Cardiac atrium fibroblast (primary cell): ENCODE data around the gene YBEY. TPM values are rescaled to one million over a fixed set of nuclear protein-coding genes. Genes with fewer than 3 reads are reported as not detected.

Experiments used
- total RNA-seq: library from RNA; depleted of rRNA; stranded (reverse); fragments of >200 nt; gene quantifications from 2 replicates; pipeline ENCODE4 v1.2.3, GENCODE V29; 2015

Gene YBEY, protein sequence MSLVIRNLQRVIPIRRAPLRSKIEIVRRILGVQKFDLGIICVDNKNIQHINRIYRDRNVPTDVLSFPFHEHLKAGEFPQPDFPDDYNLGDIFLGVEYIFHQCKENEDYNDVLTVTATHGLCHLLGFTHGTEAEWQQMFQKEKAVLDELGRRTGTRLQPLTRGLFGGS
- 24.9 and 31.1 TPM in 2 replicates for total RNA-seq

DNA sequence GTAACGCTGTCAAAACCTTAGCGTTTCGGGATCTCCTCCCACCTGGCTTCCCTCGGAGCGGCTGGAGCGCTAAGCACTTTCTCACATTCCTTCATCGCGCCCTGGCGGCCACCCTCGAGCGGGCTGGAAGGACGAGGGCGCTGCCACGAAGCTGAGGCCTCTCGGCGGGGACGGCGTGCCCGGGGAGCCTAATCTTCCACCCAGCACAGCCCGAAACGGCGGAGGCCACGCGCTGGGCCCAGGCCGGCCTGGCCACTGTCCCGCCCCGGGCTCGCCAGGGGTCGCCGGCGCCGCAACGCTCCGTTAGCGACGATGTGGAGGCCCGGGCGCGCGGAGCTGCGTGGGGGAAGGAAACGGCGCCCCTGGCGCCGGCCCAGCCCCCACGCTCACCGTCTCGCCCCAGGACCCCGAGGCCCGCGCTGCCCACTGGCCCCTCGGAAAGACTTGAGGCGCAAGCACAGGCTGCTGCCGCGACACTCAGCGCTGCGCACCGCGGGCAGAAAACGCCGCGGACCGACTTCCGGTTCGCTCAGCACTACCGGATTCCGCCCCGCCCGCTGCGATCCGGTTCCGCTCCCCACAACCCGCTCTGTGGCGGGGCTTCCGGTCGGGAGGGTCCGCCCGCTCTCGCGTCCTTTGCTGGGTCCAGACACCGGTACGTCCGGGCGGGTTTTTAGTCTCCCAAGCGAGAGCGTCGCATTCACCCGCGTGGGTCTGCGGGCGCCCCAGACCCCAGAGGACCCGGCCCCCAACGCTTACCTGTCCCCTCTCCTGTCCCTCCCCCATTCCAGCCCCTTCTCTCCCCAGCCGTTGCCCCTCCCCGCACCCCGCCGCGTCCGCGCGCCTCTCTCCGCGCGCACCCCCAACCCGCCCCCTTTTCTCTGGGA is at the start of gene YBEY:
Gene YBEY (plus strand): TSS at position 582 of the 887 bp plus-strand sequence. CDS start 572 bp downstream, outside the sequence.

DNA sequence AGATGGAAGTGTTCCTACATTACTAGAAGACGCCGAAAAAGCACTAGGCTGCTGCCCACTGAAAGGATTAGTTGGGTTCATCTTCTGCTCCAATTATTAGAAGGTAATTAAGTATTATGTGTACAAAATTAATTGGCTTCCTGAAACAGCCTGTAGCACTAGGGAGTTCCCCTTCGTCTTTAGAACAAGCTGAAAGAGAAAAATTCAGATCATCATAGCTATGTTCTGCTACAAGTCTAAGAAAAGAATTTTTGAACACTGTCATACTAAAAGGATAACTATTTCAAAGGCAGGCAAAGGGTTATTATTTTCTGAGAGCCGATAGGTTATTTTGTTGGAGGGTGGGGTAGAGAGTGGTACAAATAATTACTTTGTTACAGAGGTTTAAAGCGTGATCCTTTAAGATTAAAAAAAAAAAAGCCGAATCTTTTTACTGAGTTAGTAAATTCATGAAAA is 908 bp upstream of the YBEY start, which contains the start of gene MCM3AP:
Gene MCM3AP (minus strand): TSS at position 406 of the 456 bp plus-strand sequence. CDS start 325 bp downstream, at position 81.

DNA sequence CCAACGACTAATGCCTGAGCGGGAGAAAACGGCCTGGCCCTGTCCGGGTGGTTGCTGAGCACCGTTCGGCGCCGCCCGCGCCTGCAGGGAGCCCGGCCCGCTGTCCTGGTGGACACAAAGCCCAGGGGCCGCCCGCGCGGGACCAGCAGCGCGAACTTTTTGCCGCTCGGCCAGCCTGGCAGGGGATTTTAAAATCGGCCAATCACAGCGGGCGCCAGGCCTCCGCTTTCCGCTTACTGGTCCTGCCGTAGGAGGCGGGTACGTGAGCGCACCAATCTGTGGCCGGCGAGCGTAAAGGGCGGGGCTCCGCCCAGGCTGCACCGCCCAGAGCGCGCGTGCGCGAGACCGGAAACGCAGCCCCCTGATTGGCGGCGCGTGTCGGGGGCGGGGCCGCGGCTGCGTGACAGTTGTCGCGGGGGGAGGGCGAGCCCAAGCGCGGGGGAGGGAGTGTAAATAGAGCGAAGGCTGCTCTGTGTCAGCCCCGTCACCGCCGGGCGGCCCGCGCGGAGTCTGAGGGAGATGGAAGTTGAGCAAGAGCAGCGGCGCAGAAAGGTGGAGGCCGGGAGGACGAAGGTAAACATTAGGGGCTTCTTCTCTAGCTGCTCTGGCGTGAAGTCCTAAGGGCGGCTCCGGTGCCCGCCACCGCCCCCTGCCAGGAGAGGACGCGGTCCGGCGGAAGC is 37.7 kb downstream of the YBEY start, which contains the start of the genes C21orf58 and PCNT:
Gene C21orf58 (minus strand): TSS at position 161 of the 680 bp plus-strand sequence. CDS start 1,132 bp downstream, outside the sequence.
Gene PCNT (plus strand): TSS at position 447 of the 680 bp plus-strand sequence. CDS start 73 bp downstream, at position 520.

Other genes starting within 250 kb of the YBEY start
- 1,807 and 2,776 TPM in 2 replicates for gene COL6A2, start 188.2 kb upstream of the YBEY start, total RNA-seq
- gene FTCD, start 130.8 kb upstream of the YBEY start, total RNA-seq = not detected in 2 replicates
- 20.4 and 20.9 TPM in 2 replicates for gene SPATC1L, start 101.9 kb upstream of the YBEY start, total RNA-seq
- 63.7 and 116 TPM in 2 replicates for gene LSS, start 57.6 kb upstream of the YBEY start, total RNA-seq
- 34.5 and 50.7 TPM in 2 replicates for gene MCM3AP, start 731 bp upstream of the YBEY start, total RNA-seq
- gene C21orf58, start 37.5 kb downstream of the YBEY start, total RNA-seq = 2.0 and 2.6 TPM in 2 replicates
- 9.9 and 16.1 TPM in 2 replicates for gene PCNT, start 37.8 kb downstream of the YBEY start, total RNA-seq
- gene DIP2A, start 172.5 kb downstream of the YBEY start, total RNA-seq = 9.9 and 11.6 TPM in 2 replicates